H9 (cell line): Measurements from ENCODE around the gene RNF31. TPM values are rescaled to one million over a fixed set of nuclear protein-coding genes. Genes with fewer than 3 reads are reported as not detected.

Experiments
- DNase-seq: peaks from one replicate; pipeline ENCODE4 v3.0.0-alpha.2; 2017
- H2AFZ ChIP-seq: one replicate; pipeline ENCODE4 v1.6.1; 2013; ENCODE audit warnings: mild to moderate bottlenecking, low read length, control low read depth, moderate library complexity
- H2AK5ac ChIP-seq: 2 replicates; pipeline ENCODE4 v1.6.1; 2013; ENCODE audit warnings: low read length, control low read depth, mixed read lengths; ENCODE audit not compliant: insufficient read length
- H2BK120ac ChIP-seq: one replicate; pipeline ENCODE4 v1.6.1; 2013; ENCODE audit warnings: low read depth, mild to moderate bottlenecking, low read length, control low read depth, inconsistent platforms; ENCODE audit not compliant: poor library complexity, severe bottlenecking
- H2BK12ac ChIP-seq: 2 replicates; pipeline ENCODE4 v1.6.1; 2013; ENCODE audit warnings: low read length, control low read depth, mixed read lengths, low read depth; ENCODE audit not compliant: insufficient read length
- H2BK15ac ChIP-seq: 2 replicates; pipeline ENCODE4 v1.6.1; 2013; ENCODE audit warnings: low read depth, low read length, control low read depth
- H2BK20ac ChIP-seq: one replicate; pipeline ENCODE4 v1.6.1; 2013; ENCODE audit warnings: low read depth, mild to moderate bottlenecking, low read length, control low read depth, inconsistent platforms; ENCODE audit not compliant: poor library complexity, severe bottlenecking
- H2BK5ac ChIP-seq: 2 replicates; pipeline ENCODE4 v1.6.1; 2013; ENCODE audit warnings: low read length, control low read depth, mixed read lengths; ENCODE audit not compliant: insufficient read length
- H3K14ac ChIP-seq: 2 replicates; pipeline ENCODE4 v1.6.1; 2013; ENCODE audit warnings: low read length, control low read depth; ENCODE audit not compliant: insufficient read depth
- H3K18ac ChIP-seq: 2 replicates; pipeline ENCODE4 v1.6.1; 2013; ENCODE audit warnings: low read depth, mild to moderate bottlenecking, mixed read lengths, low read length, control low read depth; ENCODE audit not compliant: insufficient read length
- H3K23ac ChIP-seq: 2 replicates; pipeline ENCODE4 v1.6.1; 2013; ENCODE audit warnings: low read length, control low read depth, mixed read lengths, low read depth; ENCODE audit not compliant: insufficient read length
- H3K23me2 ChIP-seq: 2 replicates; pipeline ENCODE4 v1.6.1; 2013; ENCODE audit warnings: low read depth, mild to moderate bottlenecking, mixed read lengths, low read length, control low read depth; ENCODE audit not compliant: insufficient read length, poor library complexity, severe bottlenecking
- H3K27ac ChIP-seq: 2 replicates; pipeline ENCODE4 v1.5.1; 2013; ENCODE audit warnings: low read length, control low read depth, mixed read lengths, low read depth; ENCODE audit not compliant: insufficient read length
- H3K27me3 ChIP-seq: 2 replicates; pipeline ENCODE4 v1.6.1; 2013; ENCODE audit warnings: low read length, control low read depth, inconsistent platforms; ENCODE audit not compliant: insufficient read depth
- H3K4ac ChIP-seq: 2 replicates; pipeline ENCODE4 v1.6.1; 2013; ENCODE audit warnings: low read depth, mild to moderate bottlenecking, control low read depth, inconsistent platforms, low read length, moderate library complexity
- H3K4me1 ChIP-seq: 2 replicates; pipeline ENCODE4 v1.6.1; 2013; ENCODE audit warnings: low read length, control low read depth, inconsistent platforms; ENCODE audit not compliant: insufficient read depth
- H3K4me2 ChIP-seq: 2 replicates; pipeline ENCODE4 v1.6.1; 2013; ENCODE audit warnings: low read length, control low read depth, mixed read lengths; ENCODE audit not compliant: insufficient read length, insufficient read depth
- H3K56ac ChIP-seq: 2 replicates; pipeline ENCODE4 v1.6.1; 2013; ENCODE audit warnings: low read depth, mild to moderate bottlenecking, mixed read lengths, low read length, control low read depth; ENCODE audit not compliant: insufficient read length
- H3K79me1 ChIP-seq: 2 replicates; pipeline ENCODE4 v1.6.1; 2013; ENCODE audit warnings: low read depth, mild to moderate bottlenecking, moderate library complexity, low read length, control low read depth, inconsistent platforms; ENCODE audit not compliant: insufficient read depth, poor library complexity, severe bottlenecking
- H3K79me2 ChIP-seq: 2 replicates; pipeline ENCODE4 v1.6.1; 2013; ENCODE audit warnings: low read length, control low read depth, inconsistent platforms; ENCODE audit not compliant: insufficient read depth
- H3K9ac ChIP-seq: 2 replicates; pipeline ENCODE4 v1.6.1; 2013; ENCODE audit warnings: low read length, control low read depth, mixed read lengths; ENCODE audit not compliant: insufficient read length; ENCODE audit errors: extremely low read depth
- H3K9me3 ChIP-seq: one replicate; pipeline ENCODE4 v1.6.1; 2013; ENCODE audit warnings: low read depth, low read length, inconsistent platforms; ENCODE audit not compliant: control insufficient read depth
- H3T11ph ChIP-seq: one replicate; pipeline ENCODE4 v1.6.1; 2013; ENCODE audit warnings: mild to moderate bottlenecking, low read length, control low read depth, inconsistent platforms
- H4K20me1 ChIP-seq: one replicate; pipeline ENCODE4 v1.6.1; 2013; ENCODE audit not compliant: control insufficient read depth, insufficient read length, insufficient read depth
- H4K5ac ChIP-seq: 2 replicates; pipeline ENCODE4 v1.6.1; 2013; ENCODE audit warnings: low read depth, mild to moderate bottlenecking, mixed read lengths, low read length, control low read depth; ENCODE audit not compliant: insufficient read length
- H4K8ac ChIP-seq: replicated peaks from 2 replicates; pipeline ENCODE4 v1.6.1; 2013; ENCODE audit warnings: low read length, control low read depth, mixed read lengths, low read depth; ENCODE audit not compliant: insufficient read length
- H4K91ac ChIP-seq: 2 replicates; pipeline ENCODE4 v1.6.1; 2013; ENCODE audit warnings: low read depth, mild to moderate bottlenecking, moderate library complexity, mixed read lengths, low read length, control low read depth; ENCODE audit not compliant: insufficient read length
- H3K27ac Mint-ChIP-seq, 3 experiments: 2 replicates in 2 of 3; 3 replicates in 1 of 3; pipeline ENCODE4 v1.8.0; 2020 to 2021; ENCODE audit warnings: mixed read lengths in 3 of 3, mild to moderate bottlenecking in 1 of 3, moderate library complexity in 1 of 3
- H3K27me3 Mint-ChIP-seq: 2 replicates; pipeline ENCODE4 v1.8.0; 2021; ENCODE audit warnings: low read depth, mild to moderate bottlenecking, moderate library complexity, mixed read lengths
- H3K36me3 Mint-ChIP-seq, 3 experiments: 2 replicates in 2 of 3; 3 replicates in 1 of 3; pipeline ENCODE4 v1.8.0; 2020 to 2021; ENCODE audit warnings: low read depth in 3 of 3, mixed read lengths in 3 of 3; ENCODE audit not compliant: insufficient read depth in 1 of 3
- H3K4me1 Mint-ChIP-seq, 2 experiments: 2 replicates each; pipeline ENCODE4 v1.8.0; 2020; ENCODE audit warnings: mixed read lengths in 2 of 2
- H3K4me3 Mint-ChIP-seq, 2 experiments: 2 replicates in 1 of 2; 3 replicates in 1 of 2; pipeline ENCODE4 v1.8.0; 2020 to 2021; ENCODE audit warnings: mild to moderate bottlenecking in 2 of 2, mixed read lengths in 2 of 2, moderate library complexity in 1 of 2
- H3K9me3 Mint-ChIP-seq, 2 experiments: 2 replicates in 1 of 2; 3 replicates in 1 of 2; pipeline ENCODE4 v1.8.0; 2020; ENCODE audit warnings: mild to moderate bottlenecking in 2 of 2, mixed read lengths in 2 of 2, moderate library complexity in 1 of 2
- WGBS: extraction: QIAGEN DNeasy Blood & Tissue Kit; methylation state at CpG from one replicate; pipeline ENCODE4 v1.1.7; 2013; ENCODE audit warnings: missing lambda C conversion rate, low lambda C conversion rate, mixed read lengths; ENCODE audit not compliant: insufficient read length; ENCODE audit errors: extremely low coverage; 5-methylcytosine and 5-hydroxymethylcytosine counted together
- total RNA-seq: library from RNA; stranded (reverse); gene quantifications from 2 replicates; pipeline ENCODE4 v1.2.1, GENCODE V29; 2021
- TF ChIP-seq, protein P1 (sequence below): fragments of 200-600 bp; sonication (generic); conservative IDR thresholded peaks from 3 replicates; pipeline ENCODE4 v1.8.0; 2021; ENCODE audit warnings: antibody characterized with exemption, mild to moderate bottlenecking

The RNF31 gene
- total RNA-seq, 1 experiment from 2014 or later = 87.3 TPM

DNA sequence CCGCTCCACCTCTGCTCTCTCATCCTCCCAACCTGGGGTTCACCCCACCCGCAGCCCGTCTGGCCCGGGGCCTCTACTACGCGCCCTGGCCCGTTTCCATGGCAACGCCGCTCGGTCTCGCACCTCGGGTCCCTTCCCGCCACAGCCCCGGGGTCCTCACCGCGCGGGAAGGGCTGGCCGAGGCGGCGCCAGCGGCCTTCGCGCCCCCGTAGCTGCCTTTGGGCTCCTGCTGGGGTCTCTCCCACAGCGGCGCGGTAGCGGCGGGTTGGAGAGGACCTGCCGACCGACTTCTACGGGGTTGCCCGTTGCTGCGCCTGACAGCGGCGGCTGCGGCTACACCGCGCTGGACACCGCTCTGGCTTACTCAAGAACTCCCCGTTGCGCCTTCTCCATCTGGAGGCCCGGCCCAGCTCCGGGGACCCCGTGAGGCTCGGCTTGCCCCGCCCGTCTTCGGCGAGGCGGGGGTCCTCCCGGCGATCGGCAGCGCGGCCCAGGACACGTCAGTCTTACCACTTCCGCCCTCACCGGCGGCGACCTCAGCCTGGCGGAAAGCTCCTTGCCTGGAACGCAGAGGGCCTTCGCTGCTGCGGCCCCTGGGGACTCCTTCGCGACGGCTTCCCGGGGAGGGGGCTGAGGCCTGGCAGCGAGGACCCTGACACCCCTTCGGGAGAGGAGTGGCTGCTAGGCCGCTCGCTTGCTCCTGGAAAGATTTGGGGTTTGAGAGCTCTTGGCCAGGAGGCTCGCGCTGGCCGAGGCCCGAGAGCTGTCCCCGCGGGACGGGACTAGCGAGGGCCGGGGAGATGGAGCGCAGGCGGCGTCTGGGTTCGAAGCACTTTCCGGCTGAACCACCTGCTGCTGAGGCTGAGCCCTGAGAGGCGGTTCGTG lies 48.1 kb downstream of the RNF31 start, which contains the start of gene TM9SF1:
TM9SF1 (minus strand) TSS at position 256 of the 885 bp plus-strand sequence. CDS start 422 bp downstream, outside the sequence.
- no peaks in the 10 kb centered on the region for H3K4me1 ChIP-seq
- H3K18ac ChIP-seq = peak within 1 kb of the TSS; percentile 87
- H3K79me1 ChIP-seq = no peaks in the 10 kb centered on the region
- H4K20me1 ChIP-seq = no peaks in the 10 kb centered on the region
- TF ChIP-seq, protein P1, sequence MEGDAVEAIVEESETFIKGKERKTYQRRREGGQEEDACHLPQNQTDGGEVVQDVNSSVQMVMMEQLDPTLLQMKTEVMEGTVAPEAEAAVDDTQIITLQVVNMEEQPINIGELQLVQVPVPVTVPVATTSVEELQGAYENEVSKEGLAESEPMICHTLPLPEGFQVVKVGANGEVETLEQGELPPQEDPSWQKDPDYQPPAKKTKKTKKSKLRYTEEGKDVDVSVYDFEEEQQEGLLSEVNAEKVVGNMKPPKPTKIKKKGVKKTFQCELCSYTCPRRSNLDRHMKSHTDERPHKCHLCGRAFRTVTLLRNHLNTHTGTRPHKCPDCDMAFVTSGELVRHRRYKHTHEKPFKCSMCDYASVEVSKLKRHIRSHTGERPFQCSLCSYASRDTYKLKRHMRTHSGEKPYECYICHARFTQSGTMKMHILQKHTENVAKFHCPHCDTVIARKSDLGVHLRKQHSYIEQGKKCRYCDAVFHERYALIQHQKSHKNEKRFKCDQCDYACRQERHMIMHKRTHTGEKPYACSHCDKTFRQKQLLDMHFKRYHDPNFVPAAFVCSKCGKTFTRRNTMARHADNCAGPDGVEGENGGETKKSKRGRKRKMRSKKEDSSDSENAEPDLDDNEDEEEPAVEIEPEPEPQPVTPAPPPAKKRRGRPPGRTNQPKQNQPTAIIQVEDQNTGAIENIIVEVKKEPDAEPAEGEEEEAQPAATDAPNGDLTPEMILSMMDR = no peak
- no peak within 1 kb of the TSS; the same call in 1 of the 2 replicates for H2BK15ac ChIP-seq
- H3K23ac ChIP-seq = no peak within 1 kb of the TSS
- H3K36me3 Mint-ChIP-seq = peaks cover 17 to 52% (median 47%) of the 10 kb centered on the region in 3 experiments
- DNase-seq = peak; percentile 89
- peak within 1 kb of the TSS; percentile 69 for H3K9ac ChIP-seq
- peak within 1 kb of the TSS; percentile 94 for H3K14ac ChIP-seq
- H2AFZ ChIP-seq = no peak within 1 kb of the TSS
- no peak within 1 kb of the TSS for H3T11ph ChIP-seq
- H2BK12ac ChIP-seq = peak within 1 kb of the TSS; percentile 17
- no peaks in the 10 kb centered on the region for H3K27me3 Mint-ChIP-seq
- no peak within 1 kb of the TSS for H4K8ac ChIP-seq
- H3K27me3 ChIP-seq = no peaks in the 10 kb centered on the region
- WGBS = no CpG with 5 or more reads among the region's 89 CpGs
- peaks cover 24 to 26% of the 10 kb centered on the region in 2 experiments for H3K4me1 Mint-ChIP-seq
- no peaks in the 10 kb centered on the region for H3K79me2 ChIP-seq
- no peak within 1 kb of the TSS for H3K56ac ChIP-seq
- peak within 1 kb of the TSS; percentile 7 for H3K27ac ChIP-seq
- no peak within 1 kb of the TSS for H2BK20ac ChIP-seq
- H3K23me2 ChIP-seq = peaks cover 8% of the 10 kb centered on the region
- no peak within 1 kb of the TSS for H2AK5ac ChIP-seq
- no peak within 1 kb of the TSS for H3K4ac ChIP-seq
- H2BK5ac ChIP-seq = no peak within 1 kb of the TSS
- no peak within 1 kb of the TSS for H4K91ac ChIP-seq
- H3K4me2 ChIP-seq = peak within 1 kb of the TSS; percentile 71
- H4K5ac ChIP-seq = no peak within 1 kb of the TSS
- peak within 1 kb of the TSS; percentile 92 to 98 for H3K4me3 Mint-ChIP-seq
- no peaks in the 10 kb centered on the region for H3K9me3 ChIP-seq
- H3K9me3 Mint-ChIP-seq = peaks cover 0 to 1% of the 10 kb centered on the region in 2 experiments; a peak in 2 of 5 replicates
- peak within 1 kb of the TSS; percentile 96 to 98 (median 97) for H3K27ac Mint-ChIP-seq
- peak within 1 kb of the TSS; percentile 69 for H2BK120ac ChIP-seq
